Colonic mucosa (tissue), 4 donors: ENCODE results near the gene CENPV. TPM values are rescaled to one million over a fixed set of nuclear protein-coding genes. Genes with fewer than 3 reads are reported as not detected.

ENCODE experiments used
- DNase-seq: peaks from one replicate; pipeline ENCODE4 v3.0.0-alpha.2; 2020
- H3K27ac ChIP-seq: fragments of 200-600 bp; one replicate; pipeline ENCODE4 v1.8.0; 2021
- H3K27me3 ChIP-seq: fragments of 200-600 bp; one replicate; pipeline ENCODE4 v1.8.0; 2021
- H3K36me3 ChIP-seq: fragments of 200-600 bp; one replicate; pipeline ENCODE4 v1.8.0; 2021
- H3K4me1 ChIP-seq: fragments of 200-600 bp; one replicate; pipeline ENCODE4 v1.8.0; 2021; ENCODE audit warnings: mild to moderate bottlenecking
- H3K4me3 ChIP-seq: fragments of 200-600 bp; one replicate; pipeline ENCODE4 v1.8.0; 2021
- H3K9ac ChIP-seq, 2 donors: one replicate each; pipeline ENCODE4 v1.7.0; 2013; ENCODE audit warnings: control low read depth in 2 of 2, low read depth in 2 of 2, low read length in 2 of 2
- H3K9me3 ChIP-seq: fragments of 200-600 bp; one replicate; pipeline ENCODE4 v1.8.0; 2021
- CTCF ChIP-seq: fragments of 200-600 bp; IDR thresholded peaks from one replicate; pipeline ENCODE4 v1.8.0; 2022; ENCODE audit warnings: antibody characterized with exemption, mild to moderate bottlenecking
- intact Hi-C: fragments of 100-400 bp; cut with DNase I; formaldehyde crosslinking; loops from one replicate; pipeline ENCODE4 v1.14.1; 2022
- total RNA-seq, 2 donors: library from RNA; stranded (reverse); fragmentation: NEBNext Ultra II Directional in 1 of 2; extraction: Animal tissue kit (Norgen Biotek cat#: 25700) in 1 of 2; gene quantifications; one replicate each; pipeline ENCODE4 v1.2.1, GENCODE V29; 2021
- donor health status: healthy.
- donor health status: DM: no; HTN: no; CAD: no.
- donor health status: DM: no; HTN: no; CAD: no.

The CENPV gene
- total RNA-seq, 2 donors from 2014 or later: 60.6 to 77.4 TPM

- intact Hi-C loops: no loop called here
- Histone ChIP-seq H3K4me3 (peak overlapping the region; percentile 76), H3K9ac (peak overlapping the region; percentile 86 to 87), H3K27me3 (no peaks in the 10 kb centered on the region), H3K27ac (peak overlapping the region; percentile 67), H3K36me3 (peaks cover 9% of the 10 kb centered on the region), H3K9me3 (no peaks in the 10 kb centered on the region), H3K4me1 (no peaks in the 10 kb centered on the region)
- no peak for TF ChIP-seq CTCF
- peak; percentile 73 for DNase-seq
Measured at GRCh38 chr17:16352667-16353316, 477 bp downstream of the CENPV start.

- Histone ChIP-seq H3K36me3 (peaks cover 9% of the 10 kb centered on the region), H3K9me3 (no peaks in the 10 kb centered on the region), H3K27ac (peak overlapping the region; percentile 20), H3K27me3 (no peaks in the 10 kb centered on the region), H3K4me3 (peak overlapping the region; percentile 76), H3K4me1 (no peaks in the 10 kb centered on the region), H3K9ac (peak overlapping the region; percentile 86 to 87)
- no peak for TF ChIP-seq CTCF
- peak; percentile 61 for DNase-seq
- intact Hi-C loops: no loop called here
Measured at GRCh38 chr17:16352303-16352666, 984 bp downstream of the CENPV start.

- H3K4me1 ChIP-seq: no peaks in the 10 kb centered on the region
- TF ChIP-seq CTCF: no peak
- intact Hi-C loops: no loop called here
- H3K27ac ChIP-seq: no peak overlapping the region
- no peaks in the 10 kb centered on the region for H3K9me3 ChIP-seq
- H3K9ac ChIP-seq: peak overlapping the region; percentile 86 to 87
- peak overlapping the region; percentile 76 for H3K4me3 ChIP-seq
- no peaks in the 10 kb centered on the region for H3K27me3 ChIP-seq
- DNase-seq: no peak
- H3K36me3 ChIP-seq: peaks cover 9% of the 10 kb centered on the region
Measured at GRCh38 chr17:16351831-16352230, 1.4 kb downstream of the CENPV start.

- Histone ChIP-seq H3K4me3 (no peak overlapping the region), H3K9ac (peak overlapping the region in 1 of 2 donors; percentile 24), H3K9me3 (no peaks in the 10 kb centered on the region), H3K27ac (no peak overlapping the region), H3K27me3 (no peaks in the 10 kb centered on the region), H3K4me1 (no peaks in the 10 kb centered on the region), H3K36me3 (peaks cover 9% of the 10 kb centered on the region)
- DNase-seq: no peak
- no peak for TF ChIP-seq CTCF
- intact Hi-C loops: no loop called here
Measured at GRCh38 chr17:16349431-16349830, 3.8 kb downstream of the CENPV start.

- no peak overlapping the region for H3K9ac ChIP-seq
- H3K27ac ChIP-seq: no peak overlapping the region
- no peaks in the 10 kb centered on the region for H3K4me1 ChIP-seq
- H3K9me3 ChIP-seq: no peaks in the 10 kb centered on the region
- no peak overlapping the region for H3K4me3 ChIP-seq
- TF ChIP-seq CTCF: no peak
- H3K36me3 ChIP-seq: peaks cover 9% of the 10 kb centered on the region
- no peak for DNase-seq
- H3K27me3 ChIP-seq: no peaks in the 10 kb centered on the region
- intact Hi-C loops: no loop called here
Measured at GRCh38 chr17:16348586-16348985, 4.7 kb downstream of the CENPV start.
